CD4-positive, alpha-beta T cell (primary cell): ENCODE results near the gene ADARB2. TPM values are rescaled to one million over a fixed set of nuclear protein-coding genes. Genes with fewer than 3 reads are reported as not detected.

Experiments used
- ATAC-seq: fragments of 200-7000 bp; cut with Tn5 transposase; one replicate; pipeline ENCODE4 v1.10.0; 2022; ENCODE audit warnings: mild to moderate bottlenecking; ENCODE audit not compliant: poor library complexity
- CTCF ChIA-PET: fragments of 350-600 bp; sonication (Branson Sonifier 250); formaldehyde crosslinking; loops from one replicate; lab custom pipeline; 2021; ENCODE audit warnings: antibody characterized with exemption, inconsistent platforms; lab: Charles Lee
- POLR2A ChIA-PET: fragments of 350-600 bp; sonication (Branson Sonifier 250); formaldehyde crosslinking; loops from one replicate; lab custom pipeline; 2021; ENCODE audit warnings: antibody characterized with exemption, inconsistent platforms; lab: Charles Lee
- DNase-seq, 14 experiments: peaks; one replicate each; pipeline ENCODE4 v3.0.0-alpha.2; 2013 to 2020; ENCODE audit warnings: mixed read lengths in 2 of 14
- H3K27ac ChIP-seq, 2 donors: one replicate each; pipeline versions ENCODE4 v1.5.1 to v1.7.0; 2013; ENCODE audit warnings: low read length in 2 of 2, low read depth in 1 of 2, mild to moderate bottlenecking in 1 of 2
- H3K27me3 ChIP-seq, 2 experiments: 1 replicate in 1 of 2; 2 replicates in 1 of 2; pipeline versions ENCODE4 v1.6.1 to v1.7.0; 2013; ENCODE audit warnings: low read length in 2 of 2, control low read depth in 1 of 2, mild to moderate bottlenecking in 1 of 2, moderate library complexity in 1 of 2; ENCODE audit not compliant: insufficient read depth in 2 of 2, control insufficient read depth in 1 of 2
- H3K36me3 ChIP-seq: one replicate; pipeline ENCODE4 v1.6.1; 2013; ENCODE audit warnings: low read length, control low read depth; ENCODE audit not compliant: insufficient read depth
- H3K4me1 ChIP-seq: one replicate; pipeline ENCODE4 v1.6.1; 2013; ENCODE audit warnings: low read length, control low read depth; ENCODE audit not compliant: insufficient read depth
- H3K4me3 ChIP-seq: one replicate; pipeline ENCODE4 v1.5.1; 2013; ENCODE audit warnings: mild to moderate bottlenecking, low read length, moderate library complexity
- H3K9me3 ChIP-seq, 2 experiments: 1 replicate in 1 of 2; 2 replicates in 1 of 2; pipeline versions ENCODE4 v1.6.1 to v1.7.0; 2013; ENCODE audit warnings: low read length in 2 of 2, mild to moderate bottlenecking in 2 of 2, control low read depth in 1 of 2, moderate library complexity in 1 of 2; ENCODE audit not compliant: control insufficient read depth in 1 of 2, insufficient read depth in 1 of 2
- H3K27ac Mint-ChIP-seq: one replicate; pipeline ENCODE4 v1.8.0; 2020; ENCODE audit warnings: mixed read lengths
- H3K27me3 Mint-ChIP-seq: one replicate; pipeline ENCODE4 v1.8.0; 2021; ENCODE audit warnings: mixed read lengths
- H3K36me3 Mint-ChIP-seq: one replicate; pipeline ENCODE4 v1.8.0; 2021; ENCODE audit warnings: low read depth, mixed read lengths
- H3K4me1 Mint-ChIP-seq: one replicate; pipeline ENCODE4 v1.8.0; 2021; ENCODE audit warnings: low read depth, mixed read lengths
- H3K4me3 Mint-ChIP-seq: one replicate; pipeline ENCODE4 v1.8.0; 2020; ENCODE audit warnings: mild to moderate bottlenecking, mixed read lengths
- H3K9me3 Mint-ChIP-seq: one replicate; pipeline ENCODE4 v1.8.0; 2020; ENCODE audit warnings: mixed read lengths
- CTCF ChIP-seq: fragments of 200-600 bp; IDR thresholded peaks from one replicate; pipeline ENCODE4 v1.8.0; 2022; ENCODE audit warnings: antibody characterized with exemption, mild to moderate bottlenecking
- intact Hi-C, 2 experiments: fragments of 100-400 bp; cut with DNase I in 1 of 2; cut with micrococcal nuclease in 1 of 2; formaldehyde crosslinking; loops; one replicate each; pipeline versions ENCODE4 v1.15.1 to v1.9.0; 2023 to 2025; cut with DNase I, micrococcal nuclease
- total RNA-seq, 174 experiments: library from RNA in 2 of 174; stranded (reverse) in 2 of 174; gene quantifications; one replicate each; pipeline ENCODE4 v1.2.3 and lab custom pipeline; 2021 to 2026

The ADARB2 gene
- total RNA-seq, 2 experiments from 2014 or later = 0.14 TPM; not detected in 1

- H3K36me3 ChIP-seq = no peaks in the 10 kb centered on the region
- H3K4me1 ChIP-seq = no peaks in the 10 kb centered on the region
- H3K9me3 ChIP-seq = no peaks in the 10 kb centered on the region
- H3K36me3 Mint-ChIP-seq = no peaks in the 10 kb centered on the region
- no peak overlapping the region for H3K4me3 Mint-ChIP-seq
- DNase-seq = no peak
- H3K27ac Mint-ChIP-seq = no peak overlapping the region
- H3K9me3 Mint-ChIP-seq = no peaks in the 10 kb centered on the region
- ATAC-seq = no peak
- H3K4me3 ChIP-seq = no peak overlapping the region
- H3K4me1 Mint-ChIP-seq = no peaks in the 10 kb centered on the region
- H3K27me3 Mint-ChIP-seq = peaks cover 3% of the 10 kb centered on the region
- ChIA-PET POLR2A (no interaction called here), CTCF (no interaction called here)
- TF ChIP-seq CTCF = no peak
- H3K27ac ChIP-seq = no peak overlapping the region
- H3K27me3 ChIP-seq = no peaks in the 10 kb centered on the region
- intact Hi-C loops = no loop called here
Observed at GRCh38 chr10:1462994-1463633, 274.2 kb downstream of the ADARB2 start.

GRCh38 chr10:1462521-1462920 is 274.8 kb downstream of the ADARB2 start:
- H3K4me3 Mint-ChIP-seq = no peak overlapping the region
- Histone ChIP-seq H3K9me3 (no peaks in the 10 kb centered on the region), H3K4me3 (no peak overlapping the region), H3K27me3 (no peaks in the 10 kb centered on the region), H3K27ac (no peak overlapping the region), H3K4me1 (no peaks in the 10 kb centered on the region), H3K36me3 (no peaks in the 10 kb centered on the region)
- ChIA-PET CTCF (no interaction called here), POLR2A (no interaction called here)
- H3K27me3 Mint-ChIP-seq = peaks cover 9% of the 10 kb centered on the region
- H3K36me3 Mint-ChIP-seq = no peaks in the 10 kb centered on the region
- H3K9me3 Mint-ChIP-seq = no peaks in the 10 kb centered on the region
- no peak for DNase-seq
- no peak for ATAC-seq
- no peak for TF ChIP-seq CTCF
- no peaks in the 10 kb centered on the region for H3K4me1 Mint-ChIP-seq
- intact Hi-C loops = no loop called here
- H3K27ac Mint-ChIP-seq = no peak overlapping the region

GRCh38 chr10:1462032-1462431 is 275.3 kb downstream of the ADARB2 start:
- Mint-ChIP-seq H3K9me3 (no peaks in the 10 kb centered on the region), H3K4me1 (no peaks in the 10 kb centered on the region), H3K27ac (no peak overlapping the region), H3K27me3 (peaks cover 10% of the 10 kb centered on the region), H3K4me3 (no peak overlapping the region), H3K36me3 (no peaks in the 10 kb centered on the region)
- Histone ChIP-seq H3K36me3 (no peaks in the 10 kb centered on the region), H3K27ac (no peak overlapping the region), H3K4me1 (no peaks in the 10 kb centered on the region), H3K9me3 (no peaks in the 10 kb centered on the region), H3K27me3 (no peaks in the 10 kb centered on the region), H3K4me3 (no peak overlapping the region)
- intact Hi-C loops = no loop called here
- ATAC-seq (no peak), DNase-seq (no peak)
- ChIA-PET POLR2A (no interaction called here), CTCF (no interaction called here)
- TF ChIP-seq CTCF = no peak
